Neural crest cell (in vitro differentiated cells): ENCODE measurements around the gene FLNC. TPM values are rescaled to one million over a fixed set of nuclear protein-coding genes. Genes with fewer than 3 reads are reported as not detected.

Experiments
- DNase-seq: peaks from one replicate; pipeline ENCODE4 v3.0.0; 2021; ENCODE audit warnings: low read depth, mixed read lengths, low spot score
- H3K27ac Mint-ChIP-seq: one replicate; pipeline ENCODE4 v1.8.0; 2021; ENCODE audit warnings: mild to moderate bottlenecking, mixed read lengths; ENCODE audit not compliant: unreplicated experiment
- H3K27me3 Mint-ChIP-seq: 2 replicates; pipeline ENCODE4 v1.8.0; 2021; ENCODE audit warnings: low read depth, mild to moderate bottlenecking, mixed read lengths
- H3K36me3 Mint-ChIP-seq: 2 replicates; pipeline ENCODE4 v1.8.0; 2021; ENCODE audit warnings: low read depth, mild to moderate bottlenecking, mixed read lengths
- H3K4me1 Mint-ChIP-seq: 2 replicates; pipeline ENCODE4 v1.8.0; 2021; ENCODE audit warnings: mixed read lengths
- H3K4me3 Mint-ChIP-seq: one replicate; pipeline ENCODE4 v1.8.0; 2021; ENCODE audit warnings: mild to moderate bottlenecking, mixed read lengths
- H3K9me3 Mint-ChIP-seq: 2 replicates; pipeline ENCODE4 v1.8.0; 2021; ENCODE audit warnings: mixed read lengths
- CTCF ChIP-seq: fragments of 200-600 bp; sonication (generic); conservative IDR thresholded peaks from 2 replicates; pipeline ENCODE4 v1.5.0; 2021; ENCODE audit warnings: antibody characterized with exemption, mild to moderate bottlenecking
- total RNA-seq: library from RNA; stranded (reverse); gene quantifications from 2 replicates; pipeline ENCODE4 v1.2.1, GENCODE V29; 2021

Gene FLNC
- total RNA-seq, 1 donor from 2014 or later = 5.6 TPM

- no peak for TF ChIP-seq CTCF
- H3K9me3 Mint-ChIP-seq = no peaks in the 10 kb centered on the region
- DNase-seq = no peak
- H3K4me1 Mint-ChIP-seq = peaks cover 4% of the 10 kb centered on the region
- H3K36me3 Mint-ChIP-seq = no peaks in the 10 kb centered on the region
- no peak overlapping the region for H3K27ac Mint-ChIP-seq
- no peaks in the 10 kb centered on the region for H3K27me3 Mint-ChIP-seq
- H3K4me3 Mint-ChIP-seq = no peak overlapping the region
Observed at GRCh38 chr7:128879461-128879938, 49.3 kb downstream of the FLNC start.

GRCh38 chr7:128879939-128880746, 49.9 kb downstream of the FLNC start:
- Mint-ChIP-seq H3K27ac (no peak overlapping the region), H3K27me3 (no peaks in the 10 kb centered on the region), H3K4me3 (no peak overlapping the region)

GRCh38 chr7:128880791-128881457, 50.7 kb downstream of the FLNC start:
- H3K36me3 Mint-ChIP-seq = no peaks in the 10 kb centered on the region
- peaks cover 4% of the 10 kb centered on the region for H3K4me1 Mint-ChIP-seq
- no peak overlapping the region for H3K27ac Mint-ChIP-seq
- no peak for TF ChIP-seq CTCF
- no peak for DNase-seq
- H3K4me3 Mint-ChIP-seq = no peak overlapping the region
- no peaks in the 10 kb centered on the region for H3K9me3 Mint-ChIP-seq
- H3K27me3 Mint-ChIP-seq = peaks cover 3% of the 10 kb centered on the region

More at GRCh38 chr7:128879939-128880746, 49.9 kb downstream of the FLNC start:
- Mint-ChIP-seq H3K36me3 (no peaks in the 10 kb centered on the region), H3K4me1 (peaks cover 4% of the 10 kb centered on the region), H3K9me3 (no peaks in the 10 kb centered on the region)
- DNase-seq = peak; percentile 75
- peak; percentile 80 for TF ChIP-seq CTCF

- no peak overlapping the region for H3K27ac Mint-ChIP-seq
- TF ChIP-seq CTCF = no peak
- no peak overlapping the region for H3K4me3 Mint-ChIP-seq
- H3K4me1 Mint-ChIP-seq = peaks cover 4% of the 10 kb centered on the region
- no peaks in the 10 kb centered on the region for H3K9me3 Mint-ChIP-seq
- peaks cover 3% of the 10 kb centered on the region for H3K27me3 Mint-ChIP-seq
- no peak for DNase-seq
- H3K36me3 Mint-ChIP-seq = no peaks in the 10 kb centered on the region
Observed at GRCh38 chr7:128881458-128882125, 51.4 kb downstream of the FLNC start.

GRCh38 chr7:128882134-128882533, 51.9 kb downstream of the FLNC start:
- H3K27ac Mint-ChIP-seq = no peak overlapping the region
- peaks cover 4% of the 10 kb centered on the region for H3K4me1 Mint-ChIP-seq
- no peaks in the 10 kb centered on the region for H3K36me3 Mint-ChIP-seq
- TF ChIP-seq CTCF = no peak
- no peaks in the 10 kb centered on the region for H3K9me3 Mint-ChIP-seq
- H3K27me3 Mint-ChIP-seq = peaks cover 3% of the 10 kb centered on the region
- no peak overlapping the region for H3K4me3 Mint-ChIP-seq
- no peak for DNase-seq
